ENCODE results near the gene PTCD2. TPM values are rescaled to one million over a fixed set of nuclear protein-coding genes. Genes with fewer than 3 reads are reported as not detected.

The PTCD2 gene
- total and polyA plus RNA-seq, 2 of the 8 experiments (the other 6 are each of a cell fraction or from before 2014, with no cell fraction given): 7.3 to 15.4 TPM

DNA sequence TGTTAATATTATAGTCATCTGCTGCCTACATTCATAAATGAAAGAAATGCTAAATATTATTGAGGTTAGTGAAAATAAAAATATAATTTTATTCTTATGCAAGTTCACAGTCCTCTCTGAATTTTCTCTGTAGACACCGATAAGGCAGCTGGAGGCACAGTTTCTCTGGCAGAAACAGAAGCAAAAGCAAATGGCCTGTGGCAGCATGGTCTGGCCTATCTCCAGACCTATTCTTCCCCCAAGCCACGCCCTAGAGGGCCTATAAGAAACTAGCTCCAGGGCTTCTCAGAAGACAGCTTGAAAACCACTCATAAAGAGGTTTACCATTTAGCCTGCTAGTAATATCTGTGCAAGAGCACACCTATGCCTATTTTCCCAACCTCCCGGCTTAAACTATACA is 28.6 kb upstream of the PTCD2 start:
- Histone ChIP-seq H3K9ac (replicated peaks in 1 of 4; ENCODE audit: extremely low read depth in 1 of 4, low read depth in 3 of 4, low read length in 3 of 4) (no peak overlapping the region), H4K5ac (ENCODE audit: insufficient read length, low read depth, low read length) (no peak overlapping the region), H3K14ac (ENCODE audit: insufficient read length) (no peak overlapping the region), H2BK5ac (ENCODE audit: low read depth, low read length) (no peak overlapping the region), H3K4me1 (replicated peaks in 1 of 4; ENCODE audit: control insufficient read depth in 3 of 4, insufficient read depth in 4 of 4, low read length in 3 of 4) (peaks cover 0 to 5% (median 1%) of the 10 kb centered on the region in 4 experiments; a peak in 2 of 7 replicates), H3K18ac (ENCODE audit: extremely low read depth, low read length) (no peak overlapping the region), H3K4ac (replicated peaks; ENCODE audit: insufficient read length, low read depth, low read length) (no peak overlapping the region), H2AK5ac (ENCODE audit: low read depth, low read length) (no peak overlapping the region), H4K20me1 (replicated peaks in 1 of 2; ENCODE audit: control insufficient read depth in 1 of 2, insufficient read depth in 2 of 2, low read length in 2 of 2) (no peaks in the 10 kb centered on the region), H2BK120ac (replicated peaks; ENCODE audit: low read depth, low read length) (no peak overlapping the region), H3K79me1 (ENCODE audit: low read depth, low read length) (no peaks in the 10 kb centered on the region), H4K8ac (ENCODE audit: extremely low read depth, insufficient read depth, low read length) (no peak overlapping the region), H2BK12ac (ENCODE audit: low read depth, low read length) (no peak overlapping the region), H3K23ac (ENCODE audit: insufficient read length) (no peak overlapping the region), H3K36me3 (ENCODE audit: control insufficient read depth in 2 of 4, insufficient read depth in 4 of 4, low read length in 3 of 4) (peaks cover 0 to 44% (median 9%) of the 10 kb centered on the region in 4 experiments; a peak in 4 of 8 replicates), H3K79me2 (ENCODE audit: control insufficient read depth in 1 of 2, insufficient read depth in 2 of 2, low read length in 2 of 2) (no peaks in the 10 kb centered on the region), H2BK15ac (ENCODE audit: low read length) (no peak overlapping the region), H3K4me2 (ENCODE audit: insufficient read depth in 1 of 2, low read depth in 2 of 2, low read length in 2 of 2) (no peak overlapping the region), H2AFZ (ENCODE audit: low read length) (no peak overlapping the region), H4K91ac (replicated peaks; ENCODE audit: insufficient read length, low read length) (no peak overlapping the region), H3K27me3 (replicated peaks in 1 of 4; ENCODE audit: control insufficient read depth in 3 of 4, extremely low read depth in 1 of 4, insufficient read depth in 3 of 4, low read length in 3 of 4) (no peaks in the 10 kb centered on the region), H3K23me2 (ENCODE audit: low read depth, low read length) (no peaks in the 10 kb centered on the region), H2BK20ac (ENCODE audit: low read length) (no peak overlapping the region), H3K27ac (ENCODE audit: low read depth, low read length) (no peak overlapping the region), H3K56ac (replicated peaks; ENCODE audit: insufficient read length, low read depth, low read length) (no peak overlapping the region), H3K4me3 (ENCODE audit: extremely low read depth in 1 of 4, insufficient read depth in 2 of 4, low read depth in 3 of 4, low read length in 4 of 4) (no peak overlapping the region), H3K9me3 (ENCODE audit: insufficient read depth in 2 of 2, low read depth in 1 of 2, low read length in 1 of 2) (no peaks in the 10 kb centered on the region)
- ChIA-PET CTCF (ENCODE audit: partially characterized antibody) (interaction anchor here (1.2 to 2.1 kb wide), 3 partner anchors 11 to 22 kb away, joined by 3 to 8 read pairs (median 5); no protein-coding TSS in a partner anchor), POLR2A (ENCODE audit: partially characterized antibody) (interaction anchor here (1.5 kb wide), 1 partner anchor 28 kb away, joined by 6 read pairs; the partner anchor contains the start of genes MRPS27 and PTCD2)
- FAIRE-seq (no peak), DNase-seq (ENCODE audit: low read depth in 1 of 2, low spot score in 2 of 2) (no peak)
- 95% methylated on average over 3 of the region's 3 CpGs; no CpG with 5 or more reads in 1 of the 2 experiments for WGBS, 2 experiments (ENCODE audit: extremely low coverage in 1 of 2, insufficient coverage in 1 of 2, insufficient read length in 1 of 2, insufficient replicate concordance in 2 of 2, low coverage in 1 of 2, low lambda C conversion rate in 2 of 2, missing lambda C conversion rate in 1 of 2)
- no peak for TF ChIP-seq EGR1 (IDR thresholded peaks at IDR 0.05; ENCODE audit: borderline replicate concordance, low read depth, low read length)
- TF ChIP-seq TCF12 (IDR thresholded peaks at IDR 0.05; ENCODE audit: low read depth, low read length): no peak
- TF ChIP-seq BRCA1 (IDR thresholded peaks at IDR 0.05; ENCODE audit: low read depth, low read length): no peak
- TF ChIP-seq RFX5 (IDR thresholded peaks at IDR 0.05; ENCODE audit: borderline replicate concordance, low read depth, low read length): no peak
- TF ChIP-seq, protein P1, sequence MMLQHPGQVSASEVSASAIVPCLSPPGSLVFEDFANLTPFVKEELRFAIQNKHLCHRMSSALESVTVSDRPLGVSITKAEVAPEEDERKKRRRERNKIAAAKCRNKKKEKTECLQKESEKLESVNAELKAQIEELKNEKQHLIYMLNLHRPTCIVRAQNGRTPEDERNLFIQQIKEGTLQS (IDR thresholded peaks at IDR 0.05; ENCODE audit: insufficient read depth, low read depth, low read length): no peak
- no peak for TF ChIP-seq SP4 (IDR thresholded peaks at IDR 0.05; ENCODE audit: low read length)
- no peak for TF ChIP-seq CBX8 (IDR thresholded peaks at IDR 0.05; ENCODE audit: borderline replicate concordance, low read depth, low read length)
- no peak for TF ChIP-seq RXRA (IDR thresholded peaks at IDR 0.05; ENCODE audit: insufficient read depth, low read depth, low read length)
- no peak for TF ChIP-seq MAFK (IDR thresholded peaks at IDR 0.05; ENCODE audit: low read depth, low read length)
- TF ChIP-seq SRF (IDR thresholded peaks at IDR 0.05; ENCODE audit: low read depth, low read length): no peak
- no peak for TF ChIP-seq RAD21 (IDR thresholded peaks at IDR 0.05 in 1 of 2, conservative IDR thresholded peaks at IDR 0.05 in 1 of 2; ENCODE audit: low read depth in 2 of 2, low read length in 2 of 2)
- no peak for TF ChIP-seq SUZ12 (IDR thresholded peaks at IDR 0.05; ENCODE audit: low read length)
- TF ChIP-seq BACH1 (IDR thresholded peaks at IDR 0.05; ENCODE audit: low read length): no peak

Data from H1 (cell line).